Stimulated activated naive CD8-positive, alpha-beta T cell treated with anti-CD3 and anti-CD28 coated beads, Interleukin-15, Interleukin-2, amounts not matched to agents 100 ng/mL and 50 ng/mL, for 24 hours (primary cell): ENCODE measurements around the gene KATNAL2.

Experiments used
- H3K27ac Mint-ChIP-seq: one replicate; pipeline ENCODE4 v1.8.0; 2021; ENCODE audit warnings: mild to moderate bottlenecking, mixed read lengths
- H3K27me3 Mint-ChIP-seq: one replicate; pipeline ENCODE4 v1.8.0; 2021; ENCODE audit warnings: mixed read lengths
- H3K36me3 Mint-ChIP-seq: one replicate; pipeline ENCODE4 v1.8.0; 2021; ENCODE audit warnings: low read depth, mixed read lengths
- H3K4me1 Mint-ChIP-seq: one replicate; pipeline ENCODE4 v1.8.0; 2021; ENCODE audit warnings: low read depth, mixed read lengths
- H3K4me3 Mint-ChIP-seq: one replicate; pipeline ENCODE4 v1.8.0; 2021; ENCODE audit warnings: mild to moderate bottlenecking, mixed read lengths
- H3K9me3 Mint-ChIP-seq: one replicate; pipeline ENCODE4 v1.8.0; 2021; ENCODE audit warnings: mixed read lengths

KATNAL2 gene

GRCh38 chr18:47108998-47109405 lies 191.6 kb downstream of the KATNAL2 start:
- peaks cover 57% of the 10 kb centered on the region for H3K36me3 Mint-ChIP-seq
- no peak overlapping the region for H3K27ac Mint-ChIP-seq
- H3K4me1 Mint-ChIP-seq = no peaks in the 10 kb centered on the region
- H3K27me3 Mint-ChIP-seq = no peaks in the 10 kb centered on the region
- H3K4me3 Mint-ChIP-seq = no peak overlapping the region
- H3K9me3 Mint-ChIP-seq = no peaks in the 10 kb centered on the region

DNA sequence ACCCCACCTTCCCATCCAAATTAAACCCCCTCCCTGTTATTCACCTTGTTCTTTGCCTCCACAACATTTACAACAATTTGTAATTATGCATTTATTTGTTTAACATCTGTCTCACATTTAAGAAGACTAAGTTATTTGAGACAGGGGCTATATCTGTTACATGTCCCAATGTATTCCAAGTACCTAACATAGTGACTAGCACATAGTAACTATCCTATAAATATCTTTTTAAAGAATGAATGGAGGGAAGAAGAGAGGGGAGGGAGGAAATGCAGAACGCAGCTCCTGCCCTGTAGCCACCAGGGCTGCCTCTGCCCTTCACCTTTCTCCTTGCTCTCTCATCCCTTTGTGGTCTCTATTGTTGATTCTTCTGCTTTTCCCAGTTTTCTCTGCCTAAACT lies 192.3 kb downstream of the KATNAL2 start:
- no peaks in the 10 kb centered on the region for H3K9me3 Mint-ChIP-seq
- H3K36me3 Mint-ChIP-seq = peaks cover 59% of the 10 kb centered on the region
- no peaks in the 10 kb centered on the region for H3K27me3 Mint-ChIP-seq
- no peak overlapping the region for H3K27ac Mint-ChIP-seq
- H3K4me1 Mint-ChIP-seq = no peaks in the 10 kb centered on the region
- no peak overlapping the region for H3K4me3 Mint-ChIP-seq

GRCh38 chr18:47110492-47111274 lies 193.3 kb downstream of the KATNAL2 start:
- Mint-ChIP-seq H3K36me3 (peaks cover 65% of the 10 kb centered on the region), H3K27ac (no peak overlapping the region), H3K4me1 (no peaks in the 10 kb centered on the region), H3K4me3 (no peak overlapping the region), H3K27me3 (no peaks in the 10 kb centered on the region), H3K9me3 (no peaks in the 10 kb centered on the region)

DNA sequence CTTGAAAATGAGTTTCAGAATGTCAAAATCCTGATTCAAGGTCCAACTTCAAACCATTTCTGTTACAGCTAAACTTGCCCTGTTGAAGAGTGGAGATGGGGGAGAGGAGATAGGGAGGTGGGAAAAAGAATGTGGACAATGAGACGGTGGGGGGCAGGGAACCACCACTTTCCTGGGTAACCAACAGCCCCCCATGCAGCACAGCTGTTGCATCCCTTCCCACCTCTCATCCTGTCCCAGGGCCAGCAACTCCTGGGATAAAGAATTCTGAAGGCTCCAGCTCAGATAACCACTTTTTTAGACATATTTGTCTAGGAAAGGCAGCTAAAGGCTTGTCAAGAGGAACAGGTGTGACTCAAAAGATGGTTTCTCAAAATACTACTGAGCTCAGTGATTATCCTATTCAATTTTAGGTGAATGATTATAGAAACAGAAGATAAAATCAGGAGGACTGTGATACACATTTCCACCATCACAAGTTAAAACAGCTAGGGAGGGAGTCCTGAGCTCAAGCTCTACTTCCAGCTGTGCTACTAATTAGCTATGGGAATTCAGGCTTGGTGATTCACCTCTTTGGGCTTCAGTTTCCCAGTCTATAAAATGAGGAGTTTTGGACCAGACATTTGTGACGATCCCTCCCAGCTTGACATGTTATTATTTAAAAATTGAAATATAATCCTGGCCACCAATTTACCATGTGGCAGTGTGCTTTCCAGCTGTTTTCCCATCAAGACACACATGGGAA lies 196.6 kb downstream of the KATNAL2 start:
- H3K4me1 Mint-ChIP-seq = no peaks in the 10 kb centered on the region
- H3K36me3 Mint-ChIP-seq = peaks cover 58% of the 10 kb centered on the region
- no peaks in the 10 kb centered on the region for H3K27me3 Mint-ChIP-seq
- no peak overlapping the region for H3K27ac Mint-ChIP-seq
- no peaks in the 10 kb centered on the region for H3K9me3 Mint-ChIP-seq
- H3K4me3 Mint-ChIP-seq = no peak overlapping the region

DNA sequence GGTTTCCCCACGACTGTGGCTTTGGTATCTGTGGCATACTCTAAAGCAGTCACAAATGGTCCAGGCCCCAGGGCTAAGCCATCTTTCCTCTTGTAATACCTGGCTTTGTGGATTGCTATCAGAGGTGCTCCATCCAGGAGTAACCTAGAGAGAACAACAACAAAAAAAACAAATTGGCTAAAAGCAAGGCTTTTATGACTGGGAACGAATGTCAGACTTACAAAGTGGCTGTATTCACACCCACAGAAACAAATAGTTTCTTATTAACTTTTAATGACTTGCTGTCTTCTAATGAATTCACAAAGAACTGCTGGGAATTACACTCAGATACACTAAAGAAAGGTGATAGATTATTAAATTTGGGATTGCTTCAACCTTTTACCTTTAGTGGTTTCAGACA lies 197.8 kb downstream of the KATNAL2 start:
- Mint-ChIP-seq H3K36me3 (peaks cover 61% of the 10 kb centered on the region), H3K27ac (no peak overlapping the region), H3K4me1 (peaks cover 6% of the 10 kb centered on the region), H3K4me3 (no peak overlapping the region), H3K9me3 (no peaks in the 10 kb centered on the region), H3K27me3 (no peaks in the 10 kb centered on the region)

DNA sequence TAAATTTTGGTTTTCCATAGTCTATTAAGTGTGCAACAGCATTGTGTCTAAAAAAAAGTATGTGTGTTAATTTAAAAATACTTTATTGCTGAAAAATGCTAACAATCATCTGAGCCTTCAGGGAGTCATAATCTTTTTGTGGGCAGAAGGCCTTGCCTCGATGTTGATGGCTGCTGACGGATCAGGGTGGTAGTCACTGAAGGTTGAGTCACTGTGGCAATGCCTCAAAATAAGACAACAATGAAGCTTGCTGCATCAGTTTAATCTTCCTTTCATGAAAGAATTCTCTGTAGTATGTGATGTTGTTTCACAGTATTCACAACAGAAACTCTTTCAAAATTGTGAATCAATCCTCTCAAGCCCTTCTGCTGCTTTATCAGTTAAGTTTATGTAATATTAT lies 201.6 kb downstream of the KATNAL2 start:
- no peaks in the 10 kb centered on the region for H3K9me3 Mint-ChIP-seq
- no peak overlapping the region for H3K4me3 Mint-ChIP-seq
- H3K27me3 Mint-ChIP-seq = no peaks in the 10 kb centered on the region
- H3K36me3 Mint-ChIP-seq = peaks cover 62% of the 10 kb centered on the region
- H3K27ac Mint-ChIP-seq = no peak overlapping the region
- peaks cover 23% of the 10 kb centered on the region for H3K4me1 Mint-ChIP-seq

- Mint-ChIP-seq H3K36me3 (peaks cover 57% of the 10 kb centered on the region), H3K4me3 (no peak overlapping the region), H3K27ac (peak overlapping the region; percentile 12), H3K9me3 (no peaks in the 10 kb centered on the region), H3K4me1 (peaks cover 23% of the 10 kb centered on the region), H3K27me3 (no peaks in the 10 kb centered on the region)
Observed at GRCh38 chr18:47120428-47120827, 203.0 kb downstream of the KATNAL2 start.

- Mint-ChIP-seq H3K27me3 (no peaks in the 10 kb centered on the region), H3K27ac (peak overlapping the region; percentile 19), H3K4me1 (peaks cover 23% of the 10 kb centered on the region), H3K36me3 (peaks cover 61% of the 10 kb centered on the region), H3K9me3 (no peaks in the 10 kb centered on the region), H3K4me3 (no peak overlapping the region)
Observed at GRCh38 chr18:47121146-47121545, 203.7 kb downstream of the KATNAL2 start.

DNA sequence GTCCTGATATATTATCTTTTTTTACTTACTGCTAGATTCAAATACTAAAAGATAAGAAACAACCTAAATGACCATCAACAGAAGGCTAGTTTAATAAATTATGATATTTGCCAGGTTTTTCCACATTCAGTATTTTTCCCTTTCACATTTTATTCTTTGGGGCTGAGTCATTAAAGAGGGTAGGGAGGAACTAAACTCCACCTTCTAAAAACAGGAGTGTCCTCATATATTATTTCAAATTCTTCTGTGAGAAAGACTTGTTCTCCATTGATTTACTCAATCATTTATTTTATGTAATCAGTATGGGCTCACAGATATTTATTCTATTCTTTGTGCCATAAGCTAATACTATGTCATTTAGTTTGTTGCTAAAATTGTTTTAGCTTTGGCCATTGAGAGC lies 223.9 kb downstream of the KATNAL2 start:
- Mint-ChIP-seq H3K27ac (no peak overlapping the region), H3K9me3 (no peaks in the 10 kb centered on the region), H3K4me3 (no peak overlapping the region), H3K36me3 (peaks cover 53% of the 10 kb centered on the region), H3K4me1 (no peaks in the 10 kb centered on the region), H3K27me3 (no peaks in the 10 kb centered on the region)

- no peaks in the 10 kb centered on the region for H3K9me3 Mint-ChIP-seq
- peaks cover 6% of the 10 kb centered on the region for H3K4me1 Mint-ChIP-seq
- H3K27me3 Mint-ChIP-seq = no peaks in the 10 kb centered on the region
- no peak overlapping the region for H3K4me3 Mint-ChIP-seq
- H3K27ac Mint-ChIP-seq = no peak overlapping the region
- peaks cover 40% of the 10 kb centered on the region for H3K36me3 Mint-ChIP-seq
Observed at GRCh38 chr18:47143153-47143552, 225.8 kb downstream of the KATNAL2 start.

GRCh38 chr18:47143899-47144485 lies 226.6 kb downstream of the KATNAL2 start:
- peaks cover 14% of the 10 kb centered on the region for H3K4me1 Mint-ChIP-seq
- H3K9me3 Mint-ChIP-seq = no peaks in the 10 kb centered on the region
- H3K27me3 Mint-ChIP-seq = no peaks in the 10 kb centered on the region
- H3K27ac Mint-ChIP-seq = no peak overlapping the region
- peaks cover 31% of the 10 kb centered on the region for H3K36me3 Mint-ChIP-seq
- no peak overlapping the region for H3K4me3 Mint-ChIP-seq

DNA sequence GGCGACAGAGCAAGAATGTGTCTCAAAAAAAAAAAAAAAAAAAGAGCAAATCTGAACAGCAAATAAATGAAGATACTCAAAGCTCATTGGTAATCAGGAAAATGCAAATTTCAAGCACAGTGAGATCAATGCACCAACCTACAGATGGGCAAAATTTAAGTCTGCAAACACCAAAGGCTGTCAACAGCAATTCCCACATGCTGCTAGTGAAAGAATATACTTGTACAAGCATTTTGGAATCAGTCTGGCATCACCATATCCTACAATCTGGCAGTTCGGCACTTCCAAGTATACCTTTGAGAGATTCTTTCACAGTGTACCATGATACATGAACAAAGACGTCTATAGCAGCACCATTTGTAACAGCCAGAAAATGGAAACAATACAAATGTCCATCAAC lies 228.8 kb downstream of the KATNAL2 start:
- no peak overlapping the region for H3K4me3 Mint-ChIP-seq

GRCh38 chr18:47149457-47150028 lies 232.1 kb downstream of the KATNAL2 start:
- H3K36me3 Mint-ChIP-seq = peaks cover 21% of the 10 kb centered on the region
- H3K4me1 Mint-ChIP-seq = peaks cover 36% of the 10 kb centered on the region
- H3K27ac Mint-ChIP-seq = peak overlapping the region; percentile 96
- no peaks in the 10 kb centered on the region for H3K9me3 Mint-ChIP-seq
- no peaks in the 10 kb centered on the region for H3K27me3 Mint-ChIP-seq
- peak overlapping the region; percentile 94 for H3K4me3 Mint-ChIP-seq

More for the DNA sequence above, 228.8 kb downstream of the KATNAL2 start:
- Mint-ChIP-seq H3K36me3 (peaks cover 27% of the 10 kb centered on the region), H3K27me3 (no peaks in the 10 kb centered on the region), H3K27ac (no peak overlapping the region), H3K9me3 (no peaks in the 10 kb centered on the region), H3K4me1 (peaks cover 32% of the 10 kb centered on the region)

DNA sequence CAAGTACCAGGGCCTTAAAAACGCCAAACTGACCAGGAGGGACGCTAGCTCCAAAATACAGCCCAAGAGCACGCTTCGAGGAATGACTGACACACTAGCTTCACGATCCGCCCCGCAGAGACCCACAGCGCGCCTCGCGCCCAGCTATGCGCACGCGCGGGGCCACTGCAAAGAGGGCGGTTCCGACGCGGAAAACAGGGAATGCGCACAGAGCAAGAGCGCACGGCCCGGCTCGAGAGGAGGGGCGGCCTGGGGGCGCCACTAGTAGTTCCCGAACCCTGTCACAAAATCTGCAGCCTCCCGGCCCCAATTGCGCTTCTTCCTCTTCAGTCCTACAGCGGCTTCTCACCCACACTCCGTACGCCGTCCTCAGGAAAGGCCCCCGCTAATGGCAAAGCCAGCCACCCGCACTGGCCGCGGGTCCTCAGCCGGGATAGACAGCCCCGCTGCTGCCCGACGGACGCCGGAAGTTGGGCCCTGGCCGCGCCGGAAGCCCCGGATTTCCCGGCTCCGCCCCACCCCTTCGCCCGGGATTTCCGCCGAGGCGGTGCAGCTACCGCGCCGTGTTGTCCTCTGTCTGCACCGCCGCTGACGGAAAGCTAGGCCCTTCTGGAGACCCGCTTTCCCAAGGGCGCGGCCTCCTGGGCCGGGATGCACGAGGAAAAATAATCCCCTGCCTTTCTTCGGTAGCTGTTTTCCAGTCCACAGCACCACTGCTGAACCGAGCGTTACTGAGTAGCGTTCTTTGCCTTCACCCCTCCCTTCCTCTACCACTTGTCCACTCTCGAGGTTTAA lies 232.8 kb downstream of the KATNAL2 start, which contains the start of gene HDHD2:
Gene HDHD2 (minus strand): TSS at position 472 of the 795 bp plus-strand sequence. CDS start 14,061 bp downstream, outside the sequence.
- no peaks in the 10 kb centered on the region for H3K27me3 Mint-ChIP-seq
- H3K9me3 Mint-ChIP-seq = no peaks in the 10 kb centered on the region
- peak within 1 kb of the TSS; percentile 96 for H3K27ac Mint-ChIP-seq
- H3K4me1 Mint-ChIP-seq = peaks cover 36% of the 10 kb centered on the region
- peak within 1 kb of the TSS; percentile 94 for H3K4me3 Mint-ChIP-seq
- peaks cover 23% of the 10 kb centered on the region for H3K36me3 Mint-ChIP-seq
